HG03025 (cell line): ENCODE results near the gene ZNF14.
A peak's percentile ranks its signal among the peaks of the same experiment; 100 is the strongest.
"Not testable (repeated sequence)": the region's sequence is repeated elsewhere in the genome, so short reads cannot be mapped to it uniquely, and the experiment has no call there.

ENCODE experiments used
- ATAC-seq: cut with Tn5 transposase; IDR thresholded peaks from one replicate; pipeline ENCODE4 v1.9.1; 2021; ENCODE audit warnings: mild to moderate bottlenecking, moderate library complexity; ENCODE audit not compliant: unreplicated experiment, low FRiP score

The ZNF14 gene

DNA sequence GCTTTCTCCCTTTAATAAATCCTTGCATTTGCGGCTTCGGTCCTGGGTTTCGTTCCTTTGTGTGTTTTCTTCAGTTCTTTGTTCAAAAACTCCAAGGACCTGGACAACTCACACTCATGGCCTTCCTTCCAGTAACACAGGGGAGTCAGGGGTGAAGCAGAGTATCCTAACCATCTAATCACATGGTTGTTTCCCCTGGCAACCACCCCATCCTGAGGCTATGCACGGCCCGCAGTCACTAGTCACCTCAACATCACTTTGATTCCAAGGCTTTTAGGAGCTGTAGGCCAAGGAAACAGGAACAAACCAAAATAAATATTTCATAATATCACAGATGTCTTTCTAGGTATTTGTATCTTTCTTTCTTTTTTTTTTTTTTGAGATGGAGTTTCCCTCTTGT, 35.3 kb downstream of the ZNF14 start:
- ATAC-seq = no peak

DNA sequence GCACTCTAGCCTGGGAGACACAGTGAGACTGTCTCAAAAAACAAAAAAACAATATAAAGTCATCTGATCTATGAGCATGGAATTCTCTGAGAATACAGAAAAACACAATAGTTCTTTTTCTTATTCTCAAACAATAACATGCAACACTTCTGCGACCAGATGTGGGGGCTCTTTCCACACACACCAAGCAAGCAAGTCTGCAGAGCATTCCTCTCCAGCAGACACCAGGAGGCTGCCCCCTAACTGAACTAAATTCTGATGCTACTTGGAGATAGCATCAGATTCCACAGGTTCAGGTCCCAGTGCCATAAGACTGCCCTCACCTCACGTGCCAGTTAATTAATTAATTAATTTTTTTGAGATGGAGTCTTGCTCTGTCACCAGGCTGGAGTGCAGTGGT, 36.5 kb downstream of the ZNF14 start:
- no peak for ATAC-seq

GRCh38 chr19:19691683-19692082, 41.2 kb downstream of the ZNF14 start:
- no peak for ATAC-seq

DNA sequence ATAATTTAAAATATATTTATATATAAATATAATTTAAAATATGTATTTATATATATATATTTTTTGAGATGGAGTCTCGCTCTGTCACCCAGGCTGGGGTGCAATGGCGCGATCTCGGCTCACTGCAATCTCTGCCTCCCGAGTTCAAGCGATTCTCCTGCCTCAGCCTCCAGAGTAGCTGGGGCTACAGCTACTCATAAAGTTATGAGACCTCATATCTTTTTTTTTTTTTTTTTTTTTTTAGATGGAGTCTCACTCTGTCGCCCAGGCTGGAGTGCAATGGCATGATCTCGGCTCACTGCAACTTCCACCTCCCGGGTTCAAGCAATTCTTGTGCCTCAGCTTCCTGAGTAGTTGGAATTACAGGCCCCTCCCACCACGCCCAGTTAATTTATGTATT, 43.9 kb downstream of the ZNF14 start:
- ATAC-seq = not testable (repeated sequence)

DNA sequence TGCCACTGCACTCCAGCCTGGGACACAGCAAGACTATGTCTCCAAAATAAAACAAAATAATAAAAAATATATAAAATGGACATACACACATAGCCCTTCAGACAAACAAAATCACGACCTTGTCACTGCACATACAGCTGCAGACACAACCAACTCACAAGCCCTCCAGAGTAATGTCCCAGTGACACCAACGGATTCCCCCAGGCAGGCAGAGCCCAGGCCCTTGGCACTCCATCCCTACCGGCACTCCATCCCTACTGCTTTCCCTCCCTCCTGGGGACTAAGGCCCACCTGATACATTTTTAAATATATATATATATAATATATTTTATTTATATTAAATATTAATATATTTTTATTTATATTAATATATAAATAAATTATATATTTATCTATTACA, 45.8 kb downstream of the ZNF14 start:
- no peak for ATAC-seq

DNA sequence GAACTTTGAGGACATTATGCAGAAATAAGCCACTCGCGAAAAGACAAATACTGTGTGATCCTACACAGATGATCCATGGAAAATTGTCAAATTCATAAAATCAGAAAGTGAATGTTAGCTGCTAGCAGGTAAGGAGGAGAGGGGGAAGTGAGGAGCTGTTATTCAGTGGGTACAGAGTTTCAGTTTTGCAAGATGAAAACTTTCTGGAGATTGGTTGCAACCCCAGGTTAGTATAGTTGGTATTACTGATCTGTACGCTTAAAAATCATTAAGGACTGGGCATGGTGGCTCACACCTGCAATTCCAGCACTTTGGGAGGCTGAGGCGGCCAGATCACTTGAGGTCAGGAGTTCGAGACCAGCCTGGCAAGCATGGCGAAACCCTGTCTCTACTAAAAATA, 46.3 kb downstream of the ZNF14 start:
- ATAC-seq = no peak

GRCh38 chr19:19686119-19686518, 46.8 kb downstream of the ZNF14 start:
- ATAC-seq = not testable (repeated sequence)

DNA sequence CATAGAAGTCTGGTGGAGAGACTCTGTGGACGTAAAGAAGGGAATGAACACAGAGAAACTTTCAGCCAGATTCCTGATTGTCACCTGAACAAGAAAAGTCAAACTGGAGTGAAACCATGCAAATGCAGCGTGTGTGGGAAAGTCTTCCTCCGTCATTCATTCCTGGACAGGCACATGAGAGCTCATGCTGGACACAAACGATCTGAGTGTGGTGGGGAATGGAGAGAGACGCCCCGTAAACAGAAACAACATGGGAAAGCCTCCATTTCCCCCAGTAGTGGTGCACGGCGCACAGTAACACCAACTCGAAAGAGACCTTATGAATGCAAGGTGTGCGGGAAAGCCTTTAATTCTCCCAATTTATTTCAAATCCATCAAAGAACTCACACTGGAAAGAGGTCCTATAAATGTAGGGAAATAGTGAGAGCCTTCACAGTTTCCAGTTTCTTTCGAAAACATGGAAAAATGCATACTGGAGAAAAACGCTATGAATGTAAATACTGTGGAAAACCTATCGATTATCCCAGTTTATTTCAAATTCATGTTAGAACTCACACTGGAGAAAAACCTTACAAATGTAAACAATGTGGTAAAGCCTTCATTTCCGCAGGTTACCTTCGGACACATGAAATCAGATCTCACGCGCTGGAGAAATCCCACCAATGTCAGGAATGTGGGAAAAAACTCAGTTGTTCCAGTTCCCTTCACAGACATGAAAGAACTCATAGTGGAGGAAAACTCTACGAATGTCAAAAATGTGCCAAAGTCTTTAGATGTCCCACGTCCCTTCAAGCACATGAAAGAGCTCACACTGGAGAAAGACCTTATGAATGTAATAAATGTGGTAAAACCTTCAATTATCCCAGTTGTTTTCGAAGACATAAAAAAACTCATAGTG, 53.5 kb downstream of the ZNF14 start:
- no peak for ATAC-seq

- ATAC-seq = no peak
Measured at GRCh38 chr19:19677579-19677978, 55.3 kb downstream of the ZNF14 start.

DNA sequence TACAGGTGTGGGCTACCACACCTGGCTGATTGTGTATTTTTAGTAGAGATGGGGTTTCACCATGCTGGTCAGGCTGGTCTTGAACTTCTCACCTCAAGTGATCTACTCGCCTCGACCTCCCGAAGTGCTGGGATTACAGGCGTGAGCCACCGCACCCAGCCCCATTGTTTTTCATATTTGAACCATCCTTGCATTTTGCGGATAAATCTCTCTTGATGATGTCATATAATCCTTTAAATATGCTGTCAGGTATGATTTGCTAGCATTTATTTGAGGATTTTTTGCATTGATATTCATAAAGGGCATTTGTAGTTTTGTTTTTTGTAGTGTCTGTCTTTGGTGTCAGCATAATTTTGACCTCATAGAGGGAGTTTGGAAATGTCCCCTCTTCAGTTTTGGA, 58.6 kb downstream of the ZNF14 start:
- no peak for ATAC-seq

GRCh38 chr19:19672816-19673215, 60.1 kb downstream of the ZNF14 start:
- no peak for ATAC-seq

GRCh38 chr19:19670070-19670551, 62.8 kb downstream of the ZNF14 start:
- ATAC-seq = no peak

- ATAC-seq = peak; percentile 55
Measured at GRCh38 chr19:19668230-19669012, 64.5 kb downstream of the ZNF14 start, which contains the start of gene ZNF101. Gene ZNF101 (plus strand): TSS chr19:19668839. CDS start chr19:19668964, 125 bp downstream.

GRCh38 chr19:19665420-19665948, 67.4 kb downstream of the ZNF14 start:
- ATAC-seq = not testable (repeated sequence)

DNA sequence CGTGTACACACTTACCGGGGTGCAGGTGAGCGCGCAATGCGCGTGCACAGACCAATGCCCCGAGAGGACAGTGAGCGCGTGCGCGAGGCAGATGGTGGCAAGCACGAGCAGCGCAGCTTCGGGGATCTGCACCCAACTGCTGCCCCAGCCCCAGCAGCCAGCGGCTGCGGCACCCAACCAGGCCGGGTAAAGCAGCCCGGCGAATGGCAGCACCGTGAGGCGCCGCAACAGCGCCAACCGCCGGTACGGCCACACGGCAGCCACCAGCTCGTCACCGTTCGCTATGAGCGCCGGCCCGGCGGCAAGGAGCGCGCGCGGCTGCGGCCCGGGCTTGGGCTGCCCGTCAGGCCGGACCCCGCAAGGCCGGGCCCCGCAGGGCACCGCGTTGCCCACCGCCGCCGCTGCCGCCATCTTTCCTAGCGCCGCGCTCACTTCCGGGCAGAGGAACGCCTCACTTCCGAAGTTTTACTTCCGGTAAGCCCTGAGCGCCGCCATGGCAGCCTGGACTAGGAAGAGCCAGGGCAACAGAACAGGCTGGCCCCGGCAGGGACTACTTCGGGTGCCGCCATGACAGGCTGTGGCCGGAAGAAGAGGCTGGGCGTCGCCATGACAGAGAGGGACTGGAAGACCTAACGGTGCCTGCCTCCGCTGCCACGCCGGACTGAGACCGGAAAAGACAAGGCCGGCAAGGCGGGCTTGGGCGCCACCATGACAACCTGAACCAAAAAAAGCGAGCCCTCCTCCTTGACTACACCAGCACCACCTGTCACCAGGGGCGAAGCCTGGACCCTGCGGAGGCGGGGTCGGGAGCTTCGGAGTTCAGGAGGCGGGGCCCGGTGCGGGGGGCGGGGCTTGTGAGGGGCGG, 69.4 kb downstream of the ZNF14 start, which contains the start of gene ATP13A1:
ATP13A1 (minus strand) TSS at position 421 of the 865 bp plus-strand sequence; CDS start at position 411, 10 bp downstream.
- peak; percentile 73 for ATAC-seq

DNA sequence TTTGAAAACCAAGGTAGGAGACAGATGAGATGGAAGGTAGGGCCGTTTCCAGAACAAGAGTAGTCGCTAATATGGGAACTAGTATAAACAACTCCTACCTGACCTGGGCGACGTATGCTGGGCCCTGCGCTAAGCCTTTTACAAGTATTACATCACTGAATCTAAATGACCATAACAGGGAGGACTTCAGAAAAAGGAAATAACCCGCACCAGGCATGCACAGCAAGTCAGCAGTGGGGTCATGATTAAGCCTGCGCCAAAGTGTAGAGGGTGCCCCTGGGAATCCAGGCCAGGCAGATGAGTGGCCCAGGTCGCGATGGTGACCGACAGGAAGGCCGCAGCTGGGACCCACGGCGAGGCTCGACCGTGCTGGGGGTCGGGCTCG, 70.0 kb downstream of the ZNF14 start:
- no peak for ATAC-seq

DNA sequence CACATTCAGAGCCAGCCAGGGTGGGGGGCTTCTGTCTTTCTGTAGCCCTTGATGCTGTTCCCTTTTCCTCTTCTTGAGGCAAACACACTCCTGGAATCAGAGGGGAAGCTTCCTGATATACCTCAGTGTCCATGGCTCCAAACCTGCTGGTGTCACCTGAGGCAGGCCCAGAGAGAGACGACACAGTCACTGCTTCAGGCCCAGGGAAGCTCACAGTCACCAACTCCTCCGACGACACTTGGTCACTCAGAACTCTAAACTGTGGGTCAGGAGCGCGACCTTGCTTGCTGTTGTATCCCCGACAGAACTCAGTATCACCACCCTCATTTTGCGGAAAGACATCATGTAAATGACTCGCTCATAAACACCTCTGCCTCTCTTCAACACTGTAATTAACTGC, 70.6 kb downstream of the ZNF14 start:
- no peak for ATAC-seq

DNA sequence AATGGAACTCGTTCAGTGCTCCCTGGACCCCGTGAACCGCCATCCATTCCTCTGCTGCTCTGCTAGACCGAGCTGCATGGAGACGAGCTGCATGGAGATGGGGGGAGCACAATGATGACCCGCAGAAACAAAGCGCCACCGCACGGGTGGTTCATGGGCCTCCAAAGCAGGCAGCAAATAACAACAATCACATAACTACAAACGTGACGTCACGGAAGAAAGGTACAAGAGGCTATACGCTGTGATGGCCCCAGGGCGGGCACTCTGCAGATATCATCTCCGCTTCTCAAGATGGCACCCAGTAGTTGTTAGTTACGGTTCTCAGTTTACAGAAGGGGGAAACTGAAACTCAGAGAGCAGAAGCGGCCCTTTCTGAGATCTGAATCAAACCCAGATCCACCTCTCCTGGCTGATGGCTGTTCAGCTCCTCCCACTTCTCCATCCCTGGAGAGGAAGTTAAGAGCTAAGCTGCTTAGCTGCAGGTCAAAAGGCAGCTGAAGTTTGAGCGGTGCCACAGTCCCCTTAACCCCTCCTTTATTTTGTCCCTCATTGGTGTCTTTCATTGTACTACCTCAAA, 71.1 kb downstream of the ZNF14 start:
- peak; percentile 29 for ATAC-seq

GRCh38 chr19:19661141-19661674, 71.7 kb downstream of the ZNF14 start:
- no peak for ATAC-seq
